Urinary bladder (tissue), 4 donors: Measurements from ENCODE around the gene TEDDM1. TPM values are rescaled to one million over a fixed set of nuclear protein-coding genes. Genes with fewer than 3 reads are reported as not detected.

Experiments
- DNase-seq: peaks from one replicate; pipeline ENCODE4 v3.0.0-alpha.2; 2015; ENCODE audit errors: extremely low spot score
- H3K27ac ChIP-seq: one replicate; pipeline ENCODE4 v1.5.1; 2013; ENCODE audit warnings: low read depth, mild to moderate bottlenecking, moderate library complexity
- H3K36me3 ChIP-seq: one replicate; pipeline ENCODE4 v1.6.1; 2013; ENCODE audit warnings: mild to moderate bottlenecking, moderate library complexity; ENCODE audit not compliant: insufficient read depth
- H3K4me1 ChIP-seq: one replicate; pipeline ENCODE4 v1.6.1; 2013; ENCODE audit warnings: mild to moderate bottlenecking, moderate library complexity; ENCODE audit not compliant: insufficient read depth
- H3K4me3 ChIP-seq: one replicate; pipeline ENCODE4 v1.5.1; 2013; ENCODE audit warnings: low read depth, low read length
- WGBS: extraction: QIAGEN DNeasy Blood & Tissue Kit; methylation state at CpG from one replicate; pipeline ENCODE4 v1.1.7; 2013; 5-methylcytosine and 5-hydroxymethylcytosine counted together
- polyA plus RNA-seq: library from polyadenylated mRNA; stranded (reverse); fragments of 200-250 nt; gene quantifications from one replicate; pipeline ENCODE4 v1.2.3, GENCODE V29; 2013
- total RNA-seq: library from RNA; depleted of rRNA; stranded (reverse); fragments of >200 nt; gene quantifications from one replicate; pipeline ENCODE4 v1.2.3, GENCODE V29; 2014
- donor health status: healthy with polysubstance abuse.
- donor health status: healthy.

TEDDM1 gene
- total and polyA plus RNA-seq, 2 donors: not detected

- Histone ChIP-seq H3K4me1 (no peaks in the 10 kb centered on the region), H3K36me3 (no peaks in the 10 kb centered on the region), H3K27ac (no peak overlapping the region), H3K4me3 (no peak overlapping the region)
- 67% methylated on average over 5 of the region's 5 CpGs for WGBS
- no peak for DNase-seq
Observed at GRCh38 chr1:182394055-182394775, 6.3 kb downstream of the TEDDM1 start.

GRCh38 chr1:182392050-182393028, 8.1 kb downstream of the TEDDM1 start:
- H3K4me3 ChIP-seq: peak overlapping the region; percentile 98
- peak overlapping the region; percentile 99 for H3K27ac ChIP-seq
- no peak for DNase-seq
- H3K36me3 ChIP-seq: peaks cover 2% of the 10 kb centered on the region
- WGBS: 14% methylated on average over 47 of the region's 47 CpGs
- H3K4me1 ChIP-seq: no peaks in the 10 kb centered on the region

- Histone ChIP-seq H3K4me1 (no peaks in the 10 kb centered on the region), H3K27ac (peak within 1 kb of the TSS; percentile 99), H3K4me3 (peak within 1 kb of the TSS; percentile 98), H3K36me3 (peaks cover 2% of the 10 kb centered on the region)
- WGBS: under 1% methylated on average over 70 of the region's 70 CpGs
- peak; percentile 80 for DNase-seq
Observed at GRCh38 chr1:182391362-182392049, 9.0 kb downstream of the TEDDM1 start, which contains the start of gene GLUL. Gene GLUL (minus strand): TSS chr1:182391790. CDS start chr1:182388737, 3,053 bp downstream.

- H3K36me3 ChIP-seq: peaks cover 2% of the 10 kb centered on the region
- H3K4me1 ChIP-seq: no peaks in the 10 kb centered on the region
- peak overlapping the region; percentile 98 for H3K4me3 ChIP-seq
- WGBS: 0% methylated on average over 35 of the region's 35 CpGs
- DNase-seq: no peak
- peak overlapping the region; percentile 97 for H3K27ac ChIP-seq
Observed at GRCh38 chr1:182391028-182391361, 9.5 kb downstream of the TEDDM1 start.

- peak overlapping the region; percentile 98 for H3K4me3 ChIP-seq
- H3K4me1 ChIP-seq: no peaks in the 10 kb centered on the region
- WGBS: 6% methylated on average over 13 of the region's 13 CpGs
- peak overlapping the region; percentile 65 for H3K27ac ChIP-seq
- DNase-seq: no peak
- H3K36me3 ChIP-seq: peaks cover 6% of the 10 kb centered on the region
Observed at GRCh38 chr1:182389619-182390047, 10.8 kb downstream of the TEDDM1 start.

GRCh38 chr1:182388392-182389134, 11.9 kb downstream of the TEDDM1 start:
- Histone ChIP-seq H3K27ac (no peak overlapping the region), H3K4me3 (peak overlapping the region; percentile 98), H3K4me1 (no peaks in the 10 kb centered on the region), H3K36me3 (peaks cover 9% of the 10 kb centered on the region)
- 73% methylated on average over 5 of the region's 5 CpGs for WGBS
- DNase-seq: no peak

GRCh38 chr1:182387566-182387965, 12.9 kb downstream of the TEDDM1 start:
- 80% methylated on average over 2 of the region's 2 CpGs for WGBS
- Histone ChIP-seq H3K36me3 (peaks cover 15% of the 10 kb centered on the region), H3K27ac (no peak overlapping the region), H3K4me3 (no peak overlapping the region), H3K4me1 (no peaks in the 10 kb centered on the region)
- no peak for DNase-seq

GRCh38 chr1:182386980-182387379, 13.5 kb downstream of the TEDDM1 start:
- H3K36me3 ChIP-seq: peaks cover 15% of the 10 kb centered on the region
- 96% methylated on average over 5 of the region's 5 CpGs for WGBS
- no peaks in the 10 kb centered on the region for H3K4me1 ChIP-seq
- no peak overlapping the region for H3K4me3 ChIP-seq
- no peak overlapping the region for H3K27ac ChIP-seq
- no peak for DNase-seq

- Histone ChIP-seq H3K27ac (no peak overlapping the region), H3K36me3 (peaks cover 15% of the 10 kb centered on the region), H3K4me1 (no peaks in the 10 kb centered on the region), H3K4me3 (no peak overlapping the region)
- no peak for DNase-seq
- 95% methylated on average over 8 of the region's 8 CpGs for WGBS
Observed at GRCh38 chr1:182385885-182386853, 14.3 kb downstream of the TEDDM1 start.

- Histone ChIP-seq H3K4me3 (no peak overlapping the region), H3K36me3 (peaks cover 15% of the 10 kb centered on the region), H3K27ac (no peak overlapping the region), H3K4me1 (no peaks in the 10 kb centered on the region)
- WGBS: 95% methylated on average over 19 of the region's 19 CpGs
- no peak for DNase-seq
Observed at GRCh38 chr1:182384387-182384960, 16.0 kb downstream of the TEDDM1 start.

- 92% methylated on average over 7 of the region's 7 CpGs for WGBS
- no peaks in the 10 kb centered on the region for H3K4me1 ChIP-seq
Observed at GRCh38 chr1:182383934-182384333, 16.5 kb downstream of the TEDDM1 start.

More at GRCh38 chr1:182383934-182384333, 16.5 kb downstream of the TEDDM1 start:
- DNase-seq: no peak
- Histone ChIP-seq H3K4me3 (no peak overlapping the region), H3K36me3 (peaks cover 15% of the 10 kb centered on the region), H3K27ac (no peak overlapping the region)
